Tibial nerve (tissue), 4 donors: ENCODE results near the gene SPATA17.

Source experiments
- EP300 ChIP-seq, 2 donors: sonication (generic); formaldehyde crosslinking; IDR thresholded peaks; one replicate each; pipeline ENCODE4 v1.6.1; 2017; ENCODE audit warnings: antibody characterized with exemption in 2 of 2, mild to moderate bottlenecking in 1 of 2
- POLR2A ChIP-seq, 2 donors: fragments of 450-650 bp; IDR thresholded peaks; one replicate each; pipeline ENCODE4 v1.6.1; 2017; ENCODE audit warnings: antibody characterized with exemption in 2 of 2, mild to moderate bottlenecking in 2 of 2, moderate library complexity in 2 of 2
- TF ChIP-seq, protein P1 (sequence below), 5 experiments: fragments of 200-600 bp in 3 of 5; fragments of 450-650 bp in 2 of 5; sonication (generic) in 3 of 5; IDR thresholded peaks; one replicate each; pipeline ENCODE4 v1.5.1; 2016 to 2019; ENCODE audit warnings: antibody characterized with exemption in 5 of 5, mild to moderate bottlenecking in 3 of 5, moderate library complexity in 2 of 5

DNA sequence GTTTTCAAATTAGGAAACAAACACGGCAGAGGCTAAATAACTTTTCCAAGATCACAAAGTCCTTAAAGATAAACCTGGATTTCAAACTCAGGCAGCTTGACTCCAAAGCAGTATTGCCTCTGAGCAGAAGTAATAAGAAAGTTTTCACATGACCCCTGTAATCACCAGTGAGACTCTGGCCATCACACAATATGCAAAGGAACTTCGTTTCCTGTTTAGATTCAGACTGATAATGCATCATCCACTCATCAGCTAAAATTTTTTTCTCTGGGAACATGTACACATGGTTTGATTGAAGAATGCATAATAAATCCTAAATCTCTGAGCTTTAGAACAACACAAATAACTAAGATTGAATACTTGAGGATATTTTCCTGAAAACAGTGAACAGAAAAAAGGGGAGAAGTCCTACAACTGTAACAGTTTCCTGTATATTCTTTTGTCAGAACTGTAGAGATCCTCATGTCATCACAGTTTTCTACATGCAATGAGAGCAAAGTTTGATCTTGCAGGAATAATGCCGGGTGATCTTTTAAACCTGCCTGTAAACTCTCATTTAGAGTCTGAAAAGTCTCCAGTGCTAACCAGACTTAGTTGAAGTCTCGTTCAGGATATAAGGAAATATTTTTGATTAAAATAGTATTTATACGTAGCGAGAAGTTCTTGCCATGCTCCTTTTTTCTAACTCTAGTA is 225.3 kb downstream of the SPATA17 start:
- TF ChIP-seq POLR2A (IDR thresholded peaks at IDR 0.05) (no peak), EP300 (IDR thresholded peaks at IDR 0.05) (no peak)
- TF ChIP-seq, protein P1, sequence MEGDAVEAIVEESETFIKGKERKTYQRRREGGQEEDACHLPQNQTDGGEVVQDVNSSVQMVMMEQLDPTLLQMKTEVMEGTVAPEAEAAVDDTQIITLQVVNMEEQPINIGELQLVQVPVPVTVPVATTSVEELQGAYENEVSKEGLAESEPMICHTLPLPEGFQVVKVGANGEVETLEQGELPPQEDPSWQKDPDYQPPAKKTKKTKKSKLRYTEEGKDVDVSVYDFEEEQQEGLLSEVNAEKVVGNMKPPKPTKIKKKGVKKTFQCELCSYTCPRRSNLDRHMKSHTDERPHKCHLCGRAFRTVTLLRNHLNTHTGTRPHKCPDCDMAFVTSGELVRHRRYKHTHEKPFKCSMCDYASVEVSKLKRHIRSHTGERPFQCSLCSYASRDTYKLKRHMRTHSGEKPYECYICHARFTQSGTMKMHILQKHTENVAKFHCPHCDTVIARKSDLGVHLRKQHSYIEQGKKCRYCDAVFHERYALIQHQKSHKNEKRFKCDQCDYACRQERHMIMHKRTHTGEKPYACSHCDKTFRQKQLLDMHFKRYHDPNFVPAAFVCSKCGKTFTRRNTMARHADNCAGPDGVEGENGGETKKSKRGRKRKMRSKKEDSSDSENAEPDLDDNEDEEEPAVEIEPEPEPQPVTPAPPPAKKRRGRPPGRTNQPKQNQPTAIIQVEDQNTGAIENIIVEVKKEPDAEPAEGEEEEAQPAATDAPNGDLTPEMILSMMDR (IDR thresholded peaks at IDR 0.05), result no peak
